AG04449 (cell line): ENCODE measurements around the gene KLHDC8A.
"Not testable (repeated sequence)": the region's sequence is repeated elsewhere in the genome, so short reads cannot be mapped to it uniquely, and the experiment has no call there.

Experiments
- CTCF ChIA-PET: fragments of 350-600 bp; formaldehyde crosslinking; extraction: SDS; loops from one replicate; lab custom pipeline; 2021; ENCODE audit warnings: antibody characterized with exemption; lab: Yijun Ruan, JAX
- POLR2A ChIA-PET: fragments of 400-600, 350-600 bp; formaldehyde crosslinking; extraction: SDS; loops from one replicate; lab custom pipeline; 2020; ENCODE audit warnings: antibody characterized with exemption, inconsistent platforms; lab: Yijun Ruan, JAX
- DNase-seq: peaks from one replicate; pipeline ENCODE4 v3.0.0-alpha.2; 2010; ENCODE audit warnings: low read depth, low spot score
- H3K4me3 ChIP-seq: 2 replicates; pipeline ENCODE4 v1.5.1; 2011; ENCODE audit warnings: low read depth, mild to moderate bottlenecking, control low read depth, low read length
- CTCF ChIP-seq: IDR thresholded peaks from one replicate; pipeline ENCODE4 v1.5.1; 2011; ENCODE audit warnings: mild to moderate bottlenecking, moderate library complexity, low read length, control low read depth, inconsistent platforms; ENCODE audit not compliant: insufficient read depth; ENCODE audit errors: missing control alignments

The KLHDC8A gene

GRCh38 chr1:205373022-205373797 is 16.5 kb upstream of the KLHDC8A start:
- no peak overlapping the region for H3K4me3 ChIP-seq
- DNase-seq: no peak
- TF ChIP-seq CTCF: no peak
- ChIA-PET CTCF (interaction anchor here (0.6 to 8.8 kb wide), 8 partner anchors 11 to 151 kb away, joined by 3 to 58 read pairs (median 5); partner anchors contain the start of gene KLHDC8A), POLR2A (no interaction called here)

DNA sequence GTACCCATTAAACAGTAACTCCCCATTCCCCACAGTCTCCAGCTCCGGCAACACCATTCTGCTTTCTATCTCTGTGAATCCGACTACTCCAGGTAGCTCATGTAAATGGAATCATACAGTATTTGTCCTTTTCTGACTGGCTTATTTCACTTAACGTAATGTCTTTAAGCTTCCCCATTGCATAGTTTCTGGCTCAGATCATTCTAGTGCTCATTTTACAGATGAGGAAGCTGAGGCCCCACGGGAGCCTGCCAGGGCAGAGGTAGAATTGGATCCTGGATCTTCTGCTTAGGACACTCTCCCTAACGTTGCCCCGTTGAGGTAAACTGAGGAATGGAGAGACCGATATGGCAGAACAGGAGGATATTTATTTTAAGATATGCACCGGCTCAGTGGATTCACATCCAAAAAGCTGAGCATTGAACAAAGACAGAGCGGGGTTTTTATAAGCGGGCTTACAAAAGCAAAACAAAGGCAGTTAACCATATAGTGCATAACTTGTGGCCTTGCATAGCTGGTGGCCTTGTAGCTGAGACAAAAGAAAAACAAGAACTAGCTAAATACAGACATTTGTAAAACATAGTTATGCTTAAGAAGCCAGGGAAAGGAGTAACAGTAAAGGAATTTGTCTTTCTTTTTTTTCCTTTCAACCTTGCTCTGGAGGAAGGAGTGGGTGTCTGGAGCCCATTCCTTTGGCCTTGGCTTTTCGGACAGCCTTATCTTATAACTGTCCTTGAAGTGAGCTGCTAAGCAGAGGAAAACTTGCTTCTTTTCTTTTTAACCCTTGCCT is 15.3 kb upstream of the KLHDC8A start:
- CTCF ChIA-PET: interaction anchor here (1.0 to 8.8 kb wide), 8 partner anchors 12 to 114 kb away, joined by 3 to 58 read pairs (median 4); partner anchors contain the start of gene KLHDC8A

DNA sequence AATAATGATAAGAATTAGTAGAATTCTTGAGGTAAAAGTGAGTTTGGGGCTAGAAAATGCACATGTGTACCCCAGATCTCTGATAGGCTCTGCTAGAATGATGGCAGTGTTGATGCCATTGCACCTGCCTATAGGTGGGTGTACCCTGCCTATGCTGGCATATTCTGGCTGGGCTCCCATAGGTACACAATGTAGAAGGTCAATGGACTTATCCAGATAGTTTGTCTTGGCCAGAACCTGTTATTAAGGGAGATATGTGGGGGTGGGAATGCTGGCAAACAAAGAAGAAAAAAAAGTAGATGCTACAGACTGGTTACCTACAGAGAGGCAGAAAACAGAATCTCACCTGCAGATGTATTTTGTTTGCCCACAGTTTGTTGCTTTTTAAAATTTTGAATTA is 14.1 kb upstream of the KLHDC8A start:
- H3K4me3 ChIP-seq: no peak overlapping the region
- DNase-seq: no peak
- CTCF ChIA-PET: interaction anchor here (0.9 to 8.8 kb wide), 7 partner anchors 8 to 153 kb away, joined by 3 to 58 read pairs (median 4); partner anchors contain the start of gene KLHDC8A
- POLR2A ChIA-PET: no interaction called here
- no peak for TF ChIP-seq CTCF

More for the DNA sequence above, 15.3 kb upstream of the KLHDC8A start:
- no peak for TF ChIP-seq CTCF
- DNase-seq: no peak
- POLR2A ChIA-PET: no interaction called here
- H3K4me3 ChIP-seq: no peak overlapping the region

- no peak overlapping the region for H3K4me3 ChIP-seq
- POLR2A ChIA-PET: no interaction called here
- CTCF ChIA-PET: interaction anchor here (0.6 to 8.8 kb wide), 9 partner anchors 9 to 154 kb away, joined by 3 to 58 read pairs (median 3); partner anchors contain the start of gene KLHDC8A
Measured at GRCh38 chr1:205369701-205370123, 13.0 kb upstream of the KLHDC8A start.

DNA sequence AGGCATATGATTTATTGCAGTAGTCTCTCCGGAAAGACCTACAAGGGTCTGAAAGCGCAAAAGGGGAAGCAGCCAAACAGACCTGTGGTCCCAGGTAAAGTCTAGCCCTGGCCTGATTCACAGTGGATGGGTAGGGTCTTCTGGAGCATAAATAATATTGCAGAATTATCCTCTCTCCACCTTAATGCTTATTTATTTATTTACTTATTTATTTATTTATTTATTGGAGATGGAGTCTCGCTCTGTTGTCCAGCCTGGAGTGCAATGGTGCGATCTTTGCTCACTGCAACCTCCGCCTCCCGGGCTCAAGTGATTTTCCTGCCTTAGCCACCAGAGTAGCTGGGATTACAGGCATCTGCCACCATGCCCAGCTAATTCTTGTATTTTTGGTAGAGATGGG is 11.8 kb upstream of the KLHDC8A start:
- TF ChIP-seq CTCF: no peak
- no peak overlapping the region for H3K4me3 ChIP-seq
- DNase-seq: no peak
- POLR2A ChIA-PET: no interaction called here
- CTCF ChIA-PET: interaction anchor here (0.6 to 8.8 kb wide), 2 partner anchors 14 to 62 kb away, joined by 4 to 58 read pairs; partner anchors contain the start of gene KLHDC8A

More at GRCh38 chr1:205369701-205370123, 13.0 kb upstream of the KLHDC8A start:
- DNase-seq: no peak
- no peak for TF ChIP-seq CTCF

GRCh38 chr1:205365945-205366463 is 9.3 kb upstream of the KLHDC8A start:
- TF ChIP-seq CTCF: no peak
- CTCF ChIA-PET: interaction anchor here (0.9 to 3.8 kb wide), 8 partner anchors 8 to 120 kb away, joined by 3 to 31 read pairs (median 6); partner anchors contain the start of gene KLHDC8A
- POLR2A ChIA-PET: no interaction called here
- H3K4me3 ChIP-seq: no peak overlapping the region
- DNase-seq: no peak

DNA sequence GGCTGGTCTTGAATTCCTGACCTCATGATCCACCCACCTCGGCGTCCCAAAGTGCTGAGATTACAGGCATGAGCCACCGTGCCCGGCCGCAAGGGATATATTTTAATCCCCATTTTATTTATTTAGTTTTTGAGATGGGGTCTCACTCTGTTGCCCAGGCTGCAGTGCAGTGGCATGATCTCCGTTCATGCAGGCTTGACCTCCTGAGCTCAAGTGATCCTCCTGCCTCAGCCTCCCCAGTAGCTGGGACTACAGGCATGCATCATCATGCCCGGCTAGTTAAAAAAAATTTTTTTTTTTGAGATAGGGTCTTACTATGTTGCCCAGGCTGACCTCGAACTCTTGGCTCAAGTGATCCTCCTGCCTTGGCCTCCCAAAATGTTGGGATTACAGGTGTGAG is 8.4 kb upstream of the KLHDC8A start:
- CTCF ChIA-PET: interaction anchor here (1.7 to 3.8 kb wide), 5 partner anchors 9 to 120 kb away, joined by 6 to 31 read pairs (median 7); partner anchors contain the start of gene KLHDC8A
- H3K4me3 ChIP-seq, POLR2A ChIA-PET: not testable (repeated sequence)

More for the DNA sequence above, 8.4 kb upstream of the KLHDC8A start:
- DNase-seq: not testable (repeated sequence)
